ENCODE measurements around the gene KPNA1.

KPNA1 gene

GRCh38 chr3:122514123-122515019 lies at the start of gene KPNA1:
Gene KPNA1 (minus strand): TSS chr3:122514939. CDS start chr3:122496565, 18,374 bp downstream.
- in situ Hi-C loops (cut with MboI; ENCODE audit: low sequenced_read_pairs): no loop called here

- in situ Hi-C loops (cut with MboI; ENCODE audit: low sequenced_read_pairs): no loop called here
These were observed 49.6 kb upstream of the KPNA1 start, which contains the start of the genes DTX3L and PARP9 for GRCh38 chr3:122564155-122564912. Gene DTX3L (plus strand): TSS chr3:122564338. CDS start chr3:122564427, 89 bp downstream. Gene PARP9 (minus strand): TSS chr3:122564300. CDS start chr3:122559620, 4,680 bp downstream.

GRCh38 chr3:122563717-122564025 lies 48.9 kb upstream of the KPNA1 start:
- in situ Hi-C loops (cut with MboI; ENCODE audit: low sequenced_read_pairs): no loop called here

- in situ Hi-C loops (cut with MboI; ENCODE audit: low sequenced_read_pairs): no loop called here
These were observed 48.4 kb upstream of the KPNA1 start for GRCh38 chr3:122562923-122563716.

GRCh38 chr3:122560680-122561079 lies 45.9 kb upstream of the KPNA1 start:
- in situ Hi-C loops (cut with MboI; ENCODE audit: low sequenced_read_pairs): no loop called here

GRCh38 chr3:122559906-122560305 lies 45.2 kb upstream of the KPNA1 start:
- in situ Hi-C loops (cut with MboI; ENCODE audit: low sequenced_read_pairs): loop anchor here (10.0 kb wide), 1 partner anchor 115 kb away; no protein-coding TSS in a partner anchor

- in situ Hi-C loops (cut with MboI; ENCODE audit: low sequenced_read_pairs): loop anchor here (10.0 kb wide), 1 partner anchor 116 kb away; no protein-coding TSS in a partner anchor
These were observed 43.9 kb upstream of the KPNA1 start for GRCh38 chr3:122558605-122559004.

GRCh38 chr3:122557356-122557755 lies 42.6 kb upstream of the KPNA1 start:
- in situ Hi-C loops (cut with MboI; ENCODE audit: low sequenced_read_pairs): loop anchor here (10.0 kb wide), 1 partner anchor 117 kb away; no protein-coding TSS in a partner anchor

- in situ Hi-C loops (cut with MboI; ENCODE audit: low sequenced_read_pairs): loop anchor here (10.0 kb wide), 1 partner anchor 119 kb away; no protein-coding TSS in a partner anchor
These were observed 40.7 kb upstream of the KPNA1 start for GRCh38 chr3:122555275-122556071.

- in situ Hi-C loops (cut with MboI; ENCODE audit: low sequenced_read_pairs): loop anchor here (10.0 kb wide), 1 partner anchor 122 kb away; no protein-coding TSS in a partner anchor
These were observed 38.4 kb upstream of the KPNA1 start for GRCh38 chr3:122553171-122553570.

- in situ Hi-C loops (cut with MboI; ENCODE audit: low sequenced_read_pairs): no loop called here
These were observed 33.9 kb upstream of the KPNA1 start for GRCh38 chr3:122548619-122549018.

GRCh38 chr3:122548076-122548475 lies 33.3 kb upstream of the KPNA1 start:
- in situ Hi-C loops (cut with MboI; ENCODE audit: low sequenced_read_pairs): no loop called here

- in situ Hi-C loops (cut with MboI; ENCODE audit: low sequenced_read_pairs): no loop called here
These were observed 31.4 kb upstream of the KPNA1 start for GRCh38 chr3:122546151-122546550.

GRCh38 chr3:122538956-122539490 lies 24.3 kb upstream of the KPNA1 start:
- in situ Hi-C loops (cut with MboI; ENCODE audit: low sequenced_read_pairs): no loop called here

- in situ Hi-C loops (cut with MboI; ENCODE audit: low sequenced_read_pairs): no loop called here
These were observed 21.9 kb upstream of the KPNA1 start for GRCh38 chr3:122536632-122537001.

GRCh38 chr3:122535964-122536631 lies 21.4 kb upstream of the KPNA1 start:
- in situ Hi-C loops (cut with MboI; ENCODE audit: low sequenced_read_pairs): no loop called here

- in situ Hi-C loops (cut with MboI; ENCODE audit: low sequenced_read_pairs): no loop called here
These were observed 19.2 kb upstream of the KPNA1 start for GRCh38 chr3:122533931-122534334.

- in situ Hi-C loops (cut with MboI; ENCODE audit: low sequenced_read_pairs): no loop called here
These were observed 18.7 kb upstream of the KPNA1 start for GRCh38 chr3:122533480-122533879.

- in situ Hi-C loops (cut with MboI; ENCODE audit: low sequenced_read_pairs): no loop called here
These were observed 15.4 kb upstream of the KPNA1 start for GRCh38 chr3:122530164-122530563.

All from HL-60/S4 (cell line).